GM23338 (cell line): ENCODE results near the gene RGS6.

Source experiments
- CREB1 ChIP-seq: fragments of 250-450 bp; sonication (Bioruptor Pico); IDR thresholded peaks from 2 replicates; pipeline ENCODE4 v1.5.0; 2020; ENCODE audit warnings: low read depth, mild to moderate bottlenecking, moderate library complexity
- CTCF ChIP-seq, 2 experiments: fragments of 200-600 bp in 1 of 2; sonication (generic) in 1 of 2; conservative IDR thresholded peaks; 2 replicates each; pipeline versions ENCODE4 v1.5.1 to v1.6.1; 2016 to 2017; ENCODE audit warnings: antibody characterized with exemption in 2 of 2, low read depth in 2 of 2, mild to moderate bottlenecking in 2 of 2, moderate library complexity in 1 of 2
- ETS1 ChIP-seq: IDR thresholded peaks from 2 replicates; pipeline ENCODE4 v1.6.1; 2016; ENCODE audit warnings: antibody characterized with exemption
- EZH2 ChIP-seq: fragments of 200-600 bp; sonication (generic); IDR thresholded peaks from one replicate; pipeline ENCODE4 v1.8.0; 2017; ENCODE audit warnings: antibody characterized with exemption, mild to moderate bottlenecking, low read depth; ENCODE audit not compliant: unreplicated experiment
- EZH2phosphoT487 ChIP-seq: fragments of 200-600 bp; sonication (generic); IDR thresholded peaks from one replicate; pipeline ENCODE4 v1.8.1; 2018; ENCODE audit warnings: antibody characterized with exemption; ENCODE audit not compliant: unreplicated experiment
- JUNB ChIP-seq: IDR thresholded peaks from one replicate; pipeline ENCODE4 v1.6.1; 2016; ENCODE audit warnings: antibody characterized with exemption; ENCODE audit not compliant: unreplicated experiment
- NANOG ChIP-seq: IDR thresholded peaks from 2 replicates; pipeline ENCODE4 v1.6.1; 2016; ENCODE audit warnings: antibody characterized with exemption, borderline replicate concordance
- POLR2AphosphoS5 ChIP-seq: IDR thresholded peaks from 2 replicates; pipeline ENCODE4 v1.6.1; 2016; ENCODE audit warnings: antibody characterized with exemption, low read depth
- REST ChIP-seq: IDR thresholded peaks from one replicate; pipeline ENCODE4 v1.6.1; 2018; ENCODE audit warnings: antibody characterized with exemption; ENCODE audit not compliant: unreplicated experiment
- ZNF331 ChIP-seq: fragments of 250-450 bp; sonication (Bioruptor Pico); IDR thresholded peaks from 2 replicates; pipeline ENCODE4 v1.5.0; 2020; ENCODE audit warnings: low read depth, mild to moderate bottlenecking, moderate library complexity

- TF ChIP-seq CTCF (conservative IDR thresholded peaks at IDR 0.05; ENCODE audit: low read depth in 2 of 2) (no peak), NANOG (no peak), REST (no peak), EZH2 (no peak), CREB1 (CRISPR knock-in tag) (no peak), EZH2phosphoT487 (no peak), ETS1 (no peak), POLR2AphosphoS5 (no peak), ZNF331 (no peak), JUNB (no peak)
These were observed 108.3 kb downstream of the RGS6 start for GRCh38 chr14:72040528-72040927.
